Measurements from ENCODE around the gene FRS3.

FRS3 gene

GRCh38 chr6:41750374-41750773, 29.3 kb downstream of the FRS3 start:
- ChIA-PET POLR2A (no interaction called here), CTCF (no interaction called here)
- no peak for TF ChIP-seq ARNT (IDR thresholded peaks at IDR 0.05)
- TF ChIP-seq L3MBTL2 (conservative IDR thresholded peaks at IDR 0.05) = no peak
- no peak for TF ChIP-seq ZNF384 (IDR thresholded peaks at IDR 0.05)
- TF ChIP-seq ELF4 (IDR thresholded peaks at IDR 0.05) = no peak
- TF ChIP-seq CTBP1 (IDR thresholded peaks at IDR 0.05; ENCODE audit: borderline replicate concordance) = no peak
- TF ChIP-seq FOXM1 (IDR thresholded peaks at IDR 0.05; ENCODE audit: borderline replicate concordance) = no peak
- TF ChIP-seq NFRKB (IDR thresholded peaks at IDR 0.05) = no peak
- TF ChIP-seq FOXK2 (IDR thresholded peaks at IDR 0.05) = no peak
- no peak for TF ChIP-seq HDGF (IDR thresholded peaks at IDR 0.05; ENCODE audit: borderline replicate concordance)
- TF ChIP-seq SUZ12 (IDR thresholded peaks at IDR 0.05) = no peak
- no peak for TF ChIP-seq SP1 (IDR thresholded peaks at IDR 0.05)
- no peak for TF ChIP-seq LEF1 (IDR thresholded peaks at IDR 0.05; ENCODE audit: borderline replicate concordance)
- no peak for TF ChIP-seq PKNOX1 (IDR thresholded peaks at IDR 0.05)
- TF ChIP-seq FOXA1 (IDR thresholded peaks at IDR 0.05) = no peak
- no peak for TF ChIP-seq TARDBP (IDR thresholded peaks at IDR 0.05)
- no peak for TF ChIP-seq BHLHE40 (IDR thresholded peaks at IDR 0.05; ENCODE audit: borderline replicate concordance)
- no peak for DNase-seq (ENCODE audit: extremely low spot score)

GRCh38 chr6:41748542-41748941, 31.2 kb downstream of the FRS3 start:
- POLR2A ChIA-PET = no interaction called here
- no peak for TF ChIP-seq BHLHE40 (IDR thresholded peaks at IDR 0.05; ENCODE audit: borderline replicate concordance)
- no peak for TF ChIP-seq HDGF (IDR thresholded peaks at IDR 0.05; ENCODE audit: borderline replicate concordance)
- TF ChIP-seq SP1 (IDR thresholded peaks at IDR 0.05) = no peak
- TF ChIP-seq FOXM1 (IDR thresholded peaks at IDR 0.05; ENCODE audit: borderline replicate concordance) = no peak
- TF ChIP-seq NFRKB (IDR thresholded peaks at IDR 0.05) = no peak
- TF ChIP-seq L3MBTL2 (conservative IDR thresholded peaks at IDR 0.05) = no peak
- no peak for TF ChIP-seq SUZ12 (IDR thresholded peaks at IDR 0.05)
- TF ChIP-seq TARDBP (IDR thresholded peaks at IDR 0.05) = no peak
- no peak for TF ChIP-seq PKNOX1 (IDR thresholded peaks at IDR 0.05)
- no peak for TF ChIP-seq ZNF384 (IDR thresholded peaks at IDR 0.05)
- TF ChIP-seq FOXA1 (IDR thresholded peaks at IDR 0.05) = no peak
- TF ChIP-seq ELF4 (IDR thresholded peaks at IDR 0.05) = no peak
- TF ChIP-seq CTBP1 (IDR thresholded peaks at IDR 0.05; ENCODE audit: borderline replicate concordance) = no peak
- TF ChIP-seq LEF1 (IDR thresholded peaks at IDR 0.05; ENCODE audit: borderline replicate concordance) = no peak
- no peak for TF ChIP-seq FOXK2 (IDR thresholded peaks at IDR 0.05)
- no peak for TF ChIP-seq ARNT (IDR thresholded peaks at IDR 0.05)
- no peak for DNase-seq (ENCODE audit: extremely low spot score)
- CTCF ChIA-PET = interaction anchor here (0.6 kb wide), 2 partner anchors 38 to 267 kb away, joined by 3 read pairs; no protein-coding TSS in a partner anchor

GRCh38 chr6:41748102-41748477, 31.6 kb downstream of the FRS3 start:
- no peak for DNase-seq (ENCODE audit: extremely low spot score)
- no peak for TF ChIP-seq NFRKB (IDR thresholded peaks at IDR 0.05)
- no peak for TF ChIP-seq L3MBTL2 (conservative IDR thresholded peaks at IDR 0.05)
- TF ChIP-seq FOXA1 (IDR thresholded peaks at IDR 0.05) = no peak
- no peak for TF ChIP-seq SP1 (IDR thresholded peaks at IDR 0.05)
- no peak for TF ChIP-seq CTBP1 (IDR thresholded peaks at IDR 0.05; ENCODE audit: borderline replicate concordance)
- TF ChIP-seq FOXM1 (IDR thresholded peaks at IDR 0.05; ENCODE audit: borderline replicate concordance) = no peak
- no peak for TF ChIP-seq BHLHE40 (IDR thresholded peaks at IDR 0.05; ENCODE audit: borderline replicate concordance)
- no peak for TF ChIP-seq HDGF (IDR thresholded peaks at IDR 0.05; ENCODE audit: borderline replicate concordance)
- TF ChIP-seq ELF4 (IDR thresholded peaks at IDR 0.05) = no peak
- CTCF ChIA-PET = no interaction called here
- POLR2A ChIA-PET = no interaction called here

GRCh38 chr6:41747256-41748101, 32.2 kb downstream of the FRS3 start, which contains the start of gene PGC:
PGC (minus strand) TSS chr6:41747397; CDS start chr6:41747334, 63 bp downstream.
- ChIA-PET POLR2A (no interaction called here), CTCF (no interaction called here)
- no peak for DNase-seq (ENCODE audit: extremely low spot score)
- no peak for TF ChIP-seq ARNT (IDR thresholded peaks at IDR 0.05)
- no peak for TF ChIP-seq L3MBTL2 (conservative IDR thresholded peaks at IDR 0.05)
- TF ChIP-seq BHLHE40 (IDR thresholded peaks at IDR 0.05; ENCODE audit: borderline replicate concordance) = no peak
- TF ChIP-seq HDGF (IDR thresholded peaks at IDR 0.05; ENCODE audit: borderline replicate concordance) = no peak
- no peak for TF ChIP-seq LEF1 (IDR thresholded peaks at IDR 0.05; ENCODE audit: borderline replicate concordance)
- TF ChIP-seq FOXK2 (IDR thresholded peaks at IDR 0.05) = no peak
- TF ChIP-seq SP1 (IDR thresholded peaks at IDR 0.05) = no peak
- no peak for TF ChIP-seq FOXA1 (IDR thresholded peaks at IDR 0.05)
- no peak for TF ChIP-seq CTBP1 (IDR thresholded peaks at IDR 0.05; ENCODE audit: borderline replicate concordance)
- no peak for TF ChIP-seq PKNOX1 (IDR thresholded peaks at IDR 0.05)

GRCh38 chr6:41746107-41746506, 33.6 kb downstream of the FRS3 start:
- no peak for DNase-seq (ENCODE audit: extremely low spot score)
- ChIA-PET POLR2A (no interaction called here), CTCF (no interaction called here)
- TF ChIP-seq NFRKB (IDR thresholded peaks at IDR 0.05) (no peak), ARNT (IDR thresholded peaks at IDR 0.05) (no peak), LEF1 (IDR thresholded peaks at IDR 0.05; ENCODE audit: borderline replicate concordance) (no peak), FOXK2 (IDR thresholded peaks at IDR 0.05) (no peak), SUZ12 (IDR thresholded peaks at IDR 0.05) (no peak), L3MBTL2 (conservative IDR thresholded peaks at IDR 0.05) (no peak), BHLHE40 (IDR thresholded peaks at IDR 0.05; ENCODE audit: borderline replicate concordance) (no peak), FOXA1 (IDR thresholded peaks at IDR 0.05) (no peak), PKNOX1 (IDR thresholded peaks at IDR 0.05) (no peak), TARDBP (IDR thresholded peaks at IDR 0.05) (no peak), ELF4 (IDR thresholded peaks at IDR 0.05) (no peak), SP1 (IDR thresholded peaks at IDR 0.05) (no peak)
